HEK293 (cell line): Measurements from ENCODE around the gene MED8.

Source experiments
- BCL11A ChIP-seq: fragments of 450-650 bp; formaldehyde crosslinking; IDR thresholded peaks from 2 replicates; pipeline ENCODE4 v1.5.1; 2016; ENCODE audit warnings: low read depth, missing biosample characterization, missing genetic modification characterization
- BCL11B ChIP-seq: fragments of 450-650 bp; formaldehyde crosslinking; IDR thresholded peaks from 2 replicates; pipeline ENCODE4 v1.5.1; 2016; ENCODE audit warnings: low read depth, missing biosample characterization, missing genetic modification characterization
- GLI2 ChIP-seq: fragments of 450-650 bp; formaldehyde crosslinking; IDR thresholded peaks from 2 replicates; pipeline ENCODE4; 2017; ENCODE audit warnings: missing biosample characterization, missing genetic modification characterization, low read depth, borderline replicate concordance
- SCRT2 ChIP-seq: fragments of 450-650 bp; formaldehyde crosslinking; IDR thresholded peaks from 2 replicates; pipeline ENCODE4 v1.5.1; 2016; ENCODE audit warnings: missing biosample characterization, missing genetic modification characterization
- YY1 ChIP-seq: fragments of 450-650 bp; formaldehyde crosslinking; IDR thresholded peaks from 2 replicates; pipeline ENCODE4 v1.5.1; 2018; ENCODE audit warnings: missing biosample characterization, missing genetic modification characterization
- ZBTB7A ChIP-seq: fragments of 450-650 bp; formaldehyde crosslinking; IDR thresholded peaks from 2 replicates; pipeline ENCODE4 v1.5.1; 2016; ENCODE audit warnings: low read depth, missing biosample characterization, missing genetic modification characterization
- ZBTB8A ChIP-seq: fragments of 450-650 bp; formaldehyde crosslinking; IDR thresholded peaks from 2 replicates; pipeline ENCODE4 v1.5.1; 2016; ENCODE audit warnings: missing biosample characterization, missing genetic modification characterization
- ZFP41 ChIP-seq: fragments of 450-650 bp; formaldehyde crosslinking; IDR thresholded peaks from 2 replicates; pipeline ENCODE4 v1.5.1; 2016; ENCODE audit warnings: missing biosample characterization, missing genetic modification characterization, borderline replicate concordance
- ZNF132 ChIP-seq: fragments of 450-650 bp; formaldehyde crosslinking; IDR thresholded peaks from 2 replicates; pipeline ENCODE4 v1.5.1; 2017; ENCODE audit warnings: missing biosample characterization, missing genetic modification characterization, borderline replicate concordance
- ZNF157 ChIP-seq: fragments of 450-650 bp; formaldehyde crosslinking; IDR thresholded peaks from 2 replicates; pipeline ENCODE4 v1.5.1; 2016; ENCODE audit warnings: missing biosample characterization, missing genetic modification characterization
- ZNF175 ChIP-seq: fragments of 450-650 bp; formaldehyde crosslinking; IDR thresholded peaks from 2 replicates; pipeline ENCODE4 v1.5.1; 2016; ENCODE audit warnings: missing biosample characterization, missing genetic modification characterization
- ZNF248 ChIP-seq: fragments of 450-650 bp; formaldehyde crosslinking; IDR thresholded peaks from 2 replicates; pipeline ENCODE4 v1.5.1; 2017; ENCODE audit warnings: missing biosample characterization, missing genetic modification characterization
- ZNF266 ChIP-seq: fragments of 450-650 bp; formaldehyde crosslinking; IDR thresholded peaks from 2 replicates; pipeline ENCODE4 v1.5.1; 2016; ENCODE audit warnings: missing biosample characterization, missing genetic modification characterization, low read depth
- ZNF274 ChIP-seq, 2 experiments: fragments of 200-500 bp in 1 of 2; fragments of 450-650 bp in 1 of 2; sonication (Bioruptor generic) in 1 of 2; formaldehyde crosslinking in 1 of 2; IDR thresholded peaks; 2 replicates each; pipeline versions ENCODE4 v1.5.1 to v1.6.1; 2014 to 2016; ENCODE audit warnings: borderline replicate concordance in 1 of 2, inconsistent platforms in 1 of 2, low read length in 1 of 2, missing biosample characterization in 1 of 2, missing genetic modification characterization in 1 of 2
- ZNF302 ChIP-seq: fragments of 450-650 bp; formaldehyde crosslinking; IDR thresholded peaks from 2 replicates; pipeline ENCODE4 v1.5.1; 2016; ENCODE audit warnings: missing biosample characterization, missing genetic modification characterization, low read depth
- ZNF311 ChIP-seq: fragments of 450-650 bp; formaldehyde crosslinking; IDR thresholded peaks from 2 replicates; pipeline ENCODE4 v1.5.1; 2017; ENCODE audit warnings: missing biosample characterization, missing genetic modification characterization, borderline replicate concordance
- ZNF416 ChIP-seq: fragments of 450-650 bp; formaldehyde crosslinking; IDR thresholded peaks from 2 replicates; pipeline ENCODE4 v1.5.1; 2016; ENCODE audit warnings: missing biosample characterization, missing genetic modification characterization
- ZNF423 ChIP-seq: fragments of 450-650 bp; formaldehyde crosslinking; IDR thresholded peaks from 2 replicates; pipeline ENCODE4 v1.5.1; 2016; ENCODE audit warnings: missing biosample characterization, missing genetic modification characterization
- ZNF488 ChIP-seq: fragments of 450-650 bp; formaldehyde crosslinking; IDR thresholded peaks from 2 replicates; pipeline ENCODE4 v1.5.1; 2016; ENCODE audit warnings: missing biosample characterization, missing genetic modification characterization
- ZNF518A ChIP-seq: fragments of 450-650 bp; formaldehyde crosslinking; conservative IDR thresholded peaks from 2 replicates; pipeline ENCODE4 v1.5.1; 2016; ENCODE audit warnings: low read depth, missing biosample characterization, missing genetic modification characterization
- ZNF555 ChIP-seq: fragments of 450-650 bp; formaldehyde crosslinking; conservative IDR thresholded peaks from 2 replicates; pipeline ENCODE4 v1.5.1; 2017; ENCODE audit warnings: missing biosample characterization, mild to moderate bottlenecking, missing genetic modification characterization, inconsistent platforms
- ZNF639 ChIP-seq: fragments of 450-650 bp; formaldehyde crosslinking; IDR thresholded peaks from 2 replicates; pipeline ENCODE4 v1.5.1; 2016; ENCODE audit warnings: missing biosample characterization, missing genetic modification characterization
- ZNF654 ChIP-seq: fragments of 450-650 bp; formaldehyde crosslinking; IDR thresholded peaks from 2 replicates; pipeline ENCODE4 v1.5.1; 2016; ENCODE audit warnings: low read depth, missing biosample characterization, missing genetic modification characterization
- ZNF76 ChIP-seq: fragments of 450-650 bp; formaldehyde crosslinking; IDR thresholded peaks from 2 replicates; pipeline ENCODE4; 2016; ENCODE audit warnings: low read depth, missing biosample characterization, missing genetic modification characterization, borderline replicate concordance
- ZNF777 ChIP-seq: fragments of 450-650 bp; formaldehyde crosslinking; IDR thresholded peaks from 2 replicates; pipeline ENCODE4 v1.5.1; 2017; ENCODE audit warnings: missing biosample characterization, missing genetic modification characterization, borderline replicate concordance
- ZSCAN23 ChIP-seq: fragments of 450-650 bp; formaldehyde crosslinking; IDR thresholded peaks from 2 replicates; pipeline ENCODE4 v1.5.1; 2016; ENCODE audit warnings: missing biosample characterization, missing genetic modification characterization

Gene MED8

DNA sequence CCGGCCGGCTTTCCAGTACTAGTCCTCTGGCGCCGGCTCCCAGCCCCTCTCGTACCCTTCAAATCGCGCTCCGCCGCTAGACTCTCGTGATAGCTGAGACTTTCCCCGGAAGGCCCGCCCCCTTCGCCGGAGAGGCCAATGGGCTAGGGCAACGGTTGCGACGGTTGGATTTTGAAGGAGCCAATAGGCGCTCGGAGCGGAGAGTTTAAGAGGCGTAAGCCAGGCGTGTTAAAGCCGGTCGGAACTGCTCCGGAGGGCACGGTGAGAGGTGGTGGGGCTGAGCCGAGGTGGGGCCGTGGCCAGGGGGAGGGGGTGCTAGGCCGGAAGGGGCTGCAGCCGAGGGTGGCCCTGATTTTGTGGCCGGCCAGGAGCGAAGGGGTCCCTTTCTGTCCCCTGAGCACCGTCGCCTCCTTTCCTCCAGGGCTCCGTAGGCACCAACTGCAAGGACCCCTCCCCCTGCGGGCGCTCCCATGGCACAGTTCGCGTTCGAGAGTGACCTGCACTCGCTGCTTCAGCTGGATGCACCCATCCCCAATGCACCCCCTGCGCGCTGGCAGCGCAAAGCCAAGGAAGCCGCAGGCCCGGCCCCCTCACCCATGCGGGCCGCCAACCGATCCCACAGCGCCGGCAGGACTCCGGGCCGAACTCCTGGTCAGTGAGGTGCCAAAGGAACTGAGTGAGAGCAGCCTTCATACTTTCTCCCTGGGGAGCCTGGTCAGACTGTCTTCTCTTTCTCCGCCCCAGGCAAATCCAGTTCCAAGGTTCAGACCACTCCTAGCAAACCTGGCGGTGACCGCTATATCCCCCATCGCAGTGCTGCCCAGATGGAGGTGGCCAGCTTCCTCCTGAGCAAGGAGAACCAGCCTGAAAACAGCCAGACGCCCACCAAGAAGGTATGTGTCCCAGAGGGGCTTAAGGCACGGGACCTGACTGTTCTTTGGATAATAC is 30.6 kb downstream of the MED8 start, which contains the start of gene CDC20 (continued):
- TF ChIP-seq ZBTB7A (tag by site-specific recombination) (no peak), ZNF132 (tag by site-specific recombination) (no peak), ZNF302 (no peak), BCL11B (0 out of 2 replicates have a peak, but pooled peaks have one; percentile 18), YY1 (tag by site-specific recombination) (no peak; the same call in 1 of the 2 replicates), ZNF311 (tag by site-specific recombination) (no peak), ZNF274 (IDR thresholded peaks at IDR 0.05; ENCODE audit: low read length) (no peak), ZNF274 (tag by site-specific recombination; IDR thresholded peaks at IDR 0.05; ENCODE audit: borderline replicate concordance) (no peak), ZSCAN23 (no peak), GLI2 (no peak), ZNF555 (tag by site-specific recombination) (no peak), ZNF518A (tag by site-specific recombination) (peak; percentile 37; the same call in 1 of the 2 replicates), ZNF654 (tag by site-specific recombination) (no peak), BCL11A (no peak), ZNF488 (tag by site-specific recombination) (no peak), ZNF639 (no peak), ZNF157 (tag by site-specific recombination) (no peak), ZNF423 (tag by site-specific recombination) (no peak; the same call in 1 of the 2 replicates), ZNF416 (tag by site-specific recombination) (no peak), ZNF266 (tag by site-specific recombination) (no peak), ZFP41 (tag by site-specific recombination) (peak; percentile 34; the same call in 1 of the 2 replicates), ZNF248 (tag by site-specific recombination) (no peak), ZBTB8A (peak; percentile 95), ZNF76 (peak; percentile 59; the same call in 1 of the 2 replicates), ZNF175 (no peak), ZNF777 (tag by site-specific recombination) (no peak), SCRT2 (tag by site-specific recombination) (no peak)
